GM12878 (cell line): Measurements from ENCODE around the gene CCR5AS.
"Not testable (repeated sequence)": the region's sequence is repeated elsewhere in the genome, so short reads cannot be mapped to it uniquely, and the experiment has no call there.

Source experiments
- BHLHE40 ChIP-seq, 2 experiments: fragments of 450-650 bp in 1 of 2; IDR thresholded peaks; 2 replicates each; pipeline ENCODE4 v1.6.1; 2011 to 2017; ENCODE audit warnings: low read depth in 2 of 2, borderline replicate concordance in 1 of 2, improper control_type of control experiment in 1 of 2, low read length in 1 of 2, mild to moderate bottlenecking in 1 of 2
- CTCF ChIP-seq, 3 experiments: IDR thresholded peaks in 2 of 3; conservative IDR thresholded peaks in 1 of 3; 2 replicates each; pipeline ENCODE4 v1.5.1; 2011; ENCODE audit warnings: low read depth in 3 of 3, low read length in 3 of 3, mild to moderate bottlenecking in 3 of 3, control low read depth in 2 of 3, moderate library complexity in 2 of 3, inconsistent platforms in 1 of 3, mixed read lengths in 1 of 3; ENCODE audit not compliant: control insufficient read depth in 2 of 3, insufficient read depth in 1 of 3; ENCODE audit errors: extremely low read depth in 1 of 3
- EP300 ChIP-seq, 2 experiments: fragments of 150-350 bp in 1 of 2; IDR thresholded peaks; 2 replicates each; pipeline ENCODE4 v1.6.1; 2011 to 2012; ENCODE audit warnings: low read depth in 2 of 2, low read length in 2 of 2, borderline replicate concordance in 1 of 2, improper control_type of control experiment in 1 of 2, inconsistent platforms in 1 of 2; ENCODE audit not compliant: control insufficient read depth in 1 of 2
- FOXK2 ChIP-seq: fragments of 450-650 bp; IDR thresholded peaks from 2 replicates; pipeline ENCODE4 v1.6.1; 2017; ENCODE audit warnings: mild to moderate bottlenecking, moderate library complexity
- HDGF ChIP-seq: fragments of 450-650 bp; IDR thresholded peaks from 2 replicates; pipeline ENCODE4 v1.6.1; 2016; ENCODE audit warnings: antibody characterized with exemption
- MTA2 ChIP-seq: fragments of 450-650 bp; IDR thresholded peaks from 2 replicates; pipeline ENCODE4 v1.6.1; 2016; ENCODE audit warnings: low read depth, mild to moderate bottlenecking, moderate library complexity
- PAX5 ChIP-seq: IDR thresholded peaks from 2 replicates; pipeline ENCODE4 v1.6.1; 2011; ENCODE audit warnings: low read depth, low read length, borderline replicate concordance
- POLR2A ChIP-seq: IDR thresholded peaks from 2 replicates; pipeline ENCODE4 v1.6.1; 2011; ENCODE audit warnings: low read depth, mild to moderate bottlenecking, low read length
- POLR2AphosphoS5 ChIP-seq: IDR thresholded peaks from 2 replicates; pipeline ENCODE4 v1.6.1; 2011; ENCODE audit warnings: mild to moderate bottlenecking, low read length, inconsistent platforms
- RELA ChIP-seq: fragments of 450-650 bp; IDR thresholded peaks from 2 replicates; pipeline ENCODE4 v1.8.0; 2014; ENCODE audit warnings: borderline replicate concordance; ENCODE audit not compliant: partially characterized antibody
- SPI1 ChIP-seq: IDR thresholded peaks from 2 replicates; pipeline ENCODE4 v1.6.1; 2011; ENCODE audit warnings: low read depth, mild to moderate bottlenecking, low read length, moderate library complexity, borderline replicate concordance; ENCODE audit not compliant: insufficient read depth
- TAF1 ChIP-seq: IDR thresholded peaks from 2 replicates; pipeline ENCODE4 v1.6.1; 2011; ENCODE audit warnings: mild to moderate bottlenecking, low read depth, low read length, borderline replicate concordance
- TCF12 ChIP-seq: IDR thresholded peaks from 2 replicates; pipeline ENCODE4 v1.6.1; 2011; ENCODE audit warnings: low read depth, mild to moderate bottlenecking, low read length
- ZBTB4 ChIP-seq: fragments of 450-650 bp; formaldehyde crosslinking; IDR thresholded peaks from 2 replicates; pipeline ENCODE4 v1.4.0; 2022; ENCODE audit warnings: mild to moderate bottlenecking, moderate library complexity

- TF ChIP-seq POLR2A; TCF12; HDGF; ZBTB4; POLR2AphosphoS5; EP300 (IDR thresholded peaks at IDR 0.05; ENCODE audit: borderline replicate concordance in 1 of 2, control insufficient read depth in 1 of 2, low read depth in 2 of 2, low read length in 2 of 2); RELA; BHLHE40 (IDR thresholded peaks at IDR 0.05; ENCODE audit: borderline replicate concordance in 1 of 2, low read depth in 2 of 2, low read length in 1 of 2); MTA2; SPI1; TAF1; FOXK2; PAX5; CTCF (IDR thresholded peaks at IDR 0.05 in 2 of 3, conservative IDR thresholded peaks at IDR 0.05 in 1 of 3; ENCODE audit: control insufficient read depth in 2 of 3, extremely low read depth in 1 of 3, insufficient read depth in 1 of 3, low read depth in 3 of 3, low read length in 3 of 3): not testable (repeated sequence)
Observed at GRCh38 chr3:46402902-46403301, 4.0 kb downstream of the CCR5AS start.
